ENCODE measurements around the gene LRRFIP1.
"Not testable (repeated sequence)": the region's sequence is repeated elsewhere in the genome, so short reads cannot be mapped to it uniquely, and the experiment has no call there.

The LRRFIP1 gene

DNA sequence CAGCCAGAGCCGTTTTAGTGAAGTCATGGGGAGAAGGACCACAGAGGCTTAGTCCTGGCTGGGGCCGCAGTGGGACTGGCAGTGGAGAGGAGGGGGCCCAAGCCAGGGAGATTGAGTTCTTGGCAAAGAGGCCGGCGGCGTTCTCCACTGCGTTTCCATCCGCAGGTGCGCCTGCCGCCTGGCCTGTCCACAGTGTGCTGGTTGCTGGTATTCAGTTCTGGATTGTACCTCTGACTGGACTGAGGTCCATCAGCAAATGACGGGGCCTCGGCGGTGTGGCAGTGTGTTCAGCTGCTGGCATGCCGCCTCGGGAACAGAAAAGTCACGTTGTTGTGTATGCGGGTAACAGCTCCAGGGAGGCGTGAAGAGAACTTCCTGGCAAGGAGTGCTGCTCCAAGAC, 36.8 kb downstream of the LRRFIP1 start:
- no peak for DNase-seq

DNA sequence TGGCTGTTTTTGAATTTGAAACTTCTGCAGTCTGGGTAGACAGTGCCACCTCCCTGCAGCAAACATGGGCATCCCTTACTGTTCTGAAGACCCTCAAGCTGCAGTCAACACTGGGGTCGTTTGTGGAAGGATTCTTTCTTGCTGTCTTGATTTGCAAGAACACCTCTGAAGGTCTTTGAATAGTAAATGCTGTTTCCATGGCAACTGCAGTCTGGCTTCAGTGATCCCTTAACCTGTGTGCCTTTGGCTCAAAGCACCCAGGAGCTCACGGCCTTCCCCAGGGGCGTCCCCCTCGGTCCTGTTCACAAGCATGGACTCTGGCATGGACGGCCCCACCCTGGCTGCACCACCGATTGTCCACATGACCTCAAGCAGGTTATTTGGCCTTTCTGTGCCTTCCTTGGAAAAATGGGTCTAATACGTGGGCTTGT, 38.3 kb downstream of the LRRFIP1 start:
- DNase-seq = no peak

- no peak for DNase-seq
These were observed 39.2 kb downstream of the LRRFIP1 start for GRCh38 chr2:237666606-237667005.

DNA sequence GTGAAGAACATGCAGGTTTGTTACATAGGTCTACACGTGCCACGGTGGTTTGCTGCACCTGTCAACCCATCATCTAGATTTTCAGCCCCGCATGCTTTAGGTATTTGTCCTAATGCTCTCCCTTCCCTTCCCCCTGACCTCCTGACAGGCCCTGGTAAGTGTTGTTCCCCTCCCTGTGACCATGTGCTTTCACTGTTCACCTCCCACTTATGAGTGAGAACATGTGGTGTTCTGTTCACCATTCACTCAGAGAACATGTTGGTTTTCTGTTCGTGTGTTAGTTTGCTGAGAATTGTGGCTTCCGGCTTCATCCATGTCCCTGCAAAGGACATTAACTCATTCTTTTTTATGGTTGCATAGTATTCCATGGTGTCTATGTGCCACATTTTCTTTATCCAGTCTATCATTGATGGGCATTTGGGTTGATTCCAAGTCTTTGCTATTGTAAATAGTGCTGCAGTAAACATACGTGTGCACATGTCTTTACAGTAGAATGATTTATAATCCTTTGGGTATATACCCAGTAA, 39.7 kb downstream of the LRRFIP1 start:
- DNase-seq = not testable (repeated sequence)

- no peak for DNase-seq
These were observed 40.5 kb downstream of the LRRFIP1 start for GRCh38 chr2:237667893-237668292.

GRCh38 chr2:237668440-237668839, 41.1 kb downstream of the LRRFIP1 start:
- DNase-seq = no peak

- no peak for DNase-seq
These were observed 41.9 kb downstream of the LRRFIP1 start for GRCh38 chr2:237669283-237669627.

DNA sequence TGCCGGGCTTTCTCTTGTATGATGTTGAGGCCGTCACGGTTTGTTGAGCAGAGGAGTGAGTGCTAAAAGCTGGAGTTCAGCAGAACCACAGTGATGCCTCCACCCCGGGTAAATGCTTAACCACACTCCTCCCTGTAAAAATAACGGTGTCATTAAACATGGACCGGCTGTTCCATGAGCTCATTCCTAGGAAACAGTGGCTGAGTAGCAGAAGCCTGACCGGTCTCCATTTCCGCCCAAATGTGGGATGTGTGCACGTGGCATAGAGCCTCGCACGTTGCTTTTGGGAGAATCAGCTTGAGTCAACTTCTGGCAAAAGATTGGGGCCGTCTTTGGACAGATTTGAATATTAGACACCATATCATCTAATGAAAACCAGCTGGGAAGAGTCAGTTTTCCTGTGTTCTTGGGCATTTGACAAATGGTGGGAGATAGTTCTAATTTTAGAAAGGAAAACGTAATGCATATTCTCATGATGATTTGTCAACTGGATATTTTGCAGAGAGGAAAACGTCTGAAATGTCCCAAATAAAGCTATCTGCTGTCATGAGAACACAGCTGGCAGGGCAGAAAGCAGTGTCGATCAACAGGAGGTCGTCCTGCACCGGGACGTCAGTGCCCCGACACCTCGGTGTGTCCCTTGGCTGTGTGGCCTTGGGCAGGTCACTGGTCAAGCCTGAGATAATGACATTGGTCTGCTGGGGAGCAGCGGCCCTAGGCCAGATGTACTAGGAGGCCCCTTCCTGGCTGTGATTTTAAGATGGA, 42.4 kb downstream of the LRRFIP1 start:
- DNase-seq = peak; percentile 100

DNA sequence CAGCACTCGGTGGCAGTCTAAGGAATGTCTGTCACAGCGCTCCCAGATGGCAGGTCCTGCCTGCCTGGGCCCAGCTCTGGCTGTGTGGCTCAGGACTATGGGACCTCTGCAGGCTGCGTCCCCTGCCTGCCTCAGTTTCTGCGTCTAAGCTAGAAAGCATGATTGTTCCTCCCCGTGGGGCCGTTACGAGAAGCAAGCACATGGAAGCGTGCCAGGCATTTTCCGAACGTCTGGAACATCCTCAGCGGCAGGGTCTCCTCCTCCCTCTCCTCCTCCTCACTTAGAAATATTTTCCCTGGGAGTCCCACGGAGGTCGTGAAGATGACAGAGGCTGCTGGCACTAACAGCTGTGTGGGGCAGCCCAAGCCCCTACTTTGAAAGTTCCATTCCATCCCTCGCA, 43.3 kb downstream of the LRRFIP1 start:
- DNase-seq = peak; percentile 22

- DNase-seq = no peak
These were observed 44.2 kb downstream of the LRRFIP1 start for GRCh38 chr2:237671466-237672138.

GRCh38 chr2:237672731-237673129, 45.3 kb downstream of the LRRFIP1 start:
- no peak for DNase-seq

DNA sequence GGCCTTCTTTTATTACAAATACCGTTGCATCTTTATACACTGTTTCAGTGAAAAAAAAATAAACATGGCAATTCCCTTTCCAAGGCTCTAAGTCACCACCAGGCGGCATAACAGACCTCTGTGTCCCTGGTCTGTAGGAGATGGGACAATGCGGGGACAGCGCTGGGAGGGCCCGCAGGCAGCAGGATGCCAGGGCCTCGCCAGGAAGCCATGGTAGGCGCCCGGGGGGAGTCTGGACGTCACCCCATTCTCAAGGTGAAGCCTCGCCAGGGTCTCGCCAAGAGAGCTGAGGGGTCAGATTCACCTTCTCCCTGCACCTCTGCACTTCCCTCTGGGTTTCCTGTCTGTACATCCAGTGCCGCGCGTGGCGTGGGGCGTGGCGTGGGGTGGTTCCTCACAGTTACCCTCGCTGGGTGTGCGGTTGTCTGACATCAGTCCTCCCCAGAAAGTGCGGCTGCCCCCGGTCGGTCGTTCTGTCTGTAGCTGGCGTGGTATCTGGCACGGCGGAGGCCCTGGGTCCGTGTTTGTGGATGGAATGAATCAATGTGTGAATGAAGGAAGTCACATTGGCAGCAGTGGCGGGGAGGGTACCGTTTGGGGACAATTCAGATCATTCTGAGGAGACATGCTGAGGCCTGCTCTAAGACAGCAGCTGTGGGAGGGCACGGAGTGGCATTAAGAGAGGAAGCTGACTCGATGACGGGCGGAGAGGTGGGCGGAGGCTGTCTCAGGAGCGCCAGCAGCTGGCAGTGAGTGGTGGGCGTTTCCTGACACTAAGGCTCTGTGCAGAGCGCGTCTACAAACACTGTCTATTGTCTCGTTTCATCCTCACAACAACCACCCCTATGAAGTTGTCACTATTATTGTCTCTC, 46.0 kb downstream of the LRRFIP1 start:
- DNase-seq = peak; percentile 68

- peak; percentile 58 for DNase-seq
These were observed 47.4 kb downstream of the LRRFIP1 start for GRCh38 chr2:237674731-237675276.

GRCh38 chr2:237675316-237675715, 47.9 kb downstream of the LRRFIP1 start:
- DNase-seq = no peak

GRCh38 chr2:237680702-237681478, 53.5 kb downstream of the LRRFIP1 start:
- DNase-seq = no peak

GRCh38 chr2:237682151-237682550, 54.8 kb downstream of the LRRFIP1 start:
- no peak for DNase-seq

DNA sequence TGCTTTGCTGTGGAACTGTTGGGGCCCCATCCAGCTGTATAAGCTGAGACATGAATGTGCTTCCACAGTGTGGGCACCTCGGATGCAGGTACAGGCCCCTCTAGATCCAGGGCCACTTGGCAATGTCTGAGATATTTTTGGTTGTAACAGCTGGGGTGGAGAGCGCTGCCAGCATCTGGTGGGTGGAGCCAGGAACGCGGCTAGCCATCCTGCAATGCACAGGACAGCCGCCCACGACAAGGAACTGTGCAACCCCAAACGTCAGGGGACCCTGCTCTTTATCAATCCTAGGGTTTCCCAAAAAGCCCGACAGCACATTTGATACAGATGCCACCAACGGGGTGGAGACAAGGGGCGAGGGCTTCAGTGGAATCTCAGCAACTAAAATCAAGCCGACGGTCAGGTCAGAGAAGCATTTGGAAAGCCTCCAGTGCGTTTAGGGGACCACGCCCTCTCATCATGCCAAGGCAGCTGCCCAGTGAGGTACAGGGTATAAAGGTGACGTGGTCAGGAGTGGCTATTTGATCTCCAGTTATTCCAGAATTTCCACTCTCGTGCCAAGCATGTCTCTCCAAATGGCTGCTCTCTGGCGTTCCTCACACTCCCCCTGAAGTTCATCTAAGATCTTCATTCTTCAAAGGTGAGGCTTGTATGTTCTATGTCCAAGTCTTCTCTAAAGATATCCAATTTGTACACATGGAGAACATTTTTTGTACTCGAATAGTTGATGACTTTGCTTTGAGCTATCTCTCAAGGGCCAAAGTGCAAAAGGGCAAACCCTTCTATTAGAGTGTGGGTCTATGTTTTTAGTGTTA, 55.7 kb downstream of the LRRFIP1 start:
- DNase-seq = no peak

DNA sequence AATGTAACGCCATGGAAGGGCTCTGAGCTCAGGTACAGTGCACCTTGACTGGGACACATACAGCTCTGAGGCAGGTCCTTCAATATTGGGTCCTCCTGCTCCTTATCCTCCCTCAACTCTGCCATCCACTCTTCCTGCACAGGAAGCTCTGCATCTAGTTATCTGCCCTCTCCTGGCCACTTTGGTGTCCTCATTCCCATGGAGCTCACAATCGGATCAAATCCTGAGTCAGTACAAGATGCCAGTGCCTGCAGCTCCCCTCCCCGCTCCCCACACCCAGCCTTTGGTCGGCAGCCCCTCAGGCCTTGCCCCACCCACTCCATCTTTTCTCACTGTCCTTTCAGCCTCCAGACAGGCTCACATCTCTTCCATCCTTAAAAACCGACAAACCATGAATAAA, 58.0 kb downstream of the LRRFIP1 start:
- DNase-seq = peak; percentile 45

GRCh38 chr2:237686659-237687136, 59.3 kb downstream of the LRRFIP1 start:
- peak; percentile 26 for DNase-seq

GRCh38 chr2:237688081-237688480, 60.7 kb downstream of the LRRFIP1 start:
- DNase-seq = no peak

DNA sequence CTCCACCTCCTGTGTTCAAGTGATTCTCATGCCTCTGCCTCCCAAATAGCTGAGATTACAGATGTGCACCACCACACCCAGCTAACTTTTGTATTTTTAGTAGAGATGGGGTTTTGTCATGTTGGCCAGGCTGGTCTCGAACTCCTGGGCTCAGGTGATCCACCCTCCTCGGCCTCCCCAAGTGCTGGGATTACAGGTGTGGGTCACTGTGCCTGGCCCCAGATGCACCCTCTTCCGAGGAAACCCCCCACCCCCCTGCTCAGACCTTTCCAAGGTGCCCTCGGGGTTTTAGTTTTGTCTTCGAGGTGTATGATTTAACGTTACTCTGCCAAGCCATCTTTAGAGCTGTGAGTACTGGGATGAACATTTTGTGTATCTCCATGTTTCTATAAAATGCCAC, 61.2 kb downstream of the LRRFIP1 start:
- DNase-seq = not testable (repeated sequence)
